Hematopoietic multipotent progenitor cell treated with erythropoietin and hydrocortisone succinate and interleukin-3 and kit ligand, for 8 days (in vitro differentiated cells): ENCODE data around the gene HUWE1.

Experiments
- DNase-seq: peaks from one replicate; pipeline ENCODE4 v3.0.0-alpha.2; 2015

The HUWE1 gene

DNA sequence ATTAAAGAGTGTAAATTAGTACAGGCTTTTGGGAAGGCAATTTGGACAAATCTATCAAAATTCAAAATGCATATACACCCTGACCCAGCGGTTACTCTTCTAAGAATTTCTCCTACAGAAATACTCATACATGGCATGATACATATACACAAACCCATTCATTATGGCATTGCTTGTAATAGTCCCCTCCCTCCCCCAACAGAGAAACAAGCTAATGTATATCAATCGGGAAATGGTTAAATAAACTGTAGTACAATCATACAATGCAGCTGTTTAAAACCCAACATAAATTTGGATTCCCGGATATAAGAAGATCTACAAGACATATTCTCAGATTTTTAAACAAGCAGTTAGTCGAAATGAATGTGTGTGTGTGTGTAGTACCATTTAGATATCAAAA, 808 bp downstream of the HUWE1 start:
- peak; percentile 48 for DNase-seq

- no peak for DNase-seq
Measured at GRCh38 chrX:53684415-53685192, 1.9 kb downstream of the HUWE1 start.

DNA sequence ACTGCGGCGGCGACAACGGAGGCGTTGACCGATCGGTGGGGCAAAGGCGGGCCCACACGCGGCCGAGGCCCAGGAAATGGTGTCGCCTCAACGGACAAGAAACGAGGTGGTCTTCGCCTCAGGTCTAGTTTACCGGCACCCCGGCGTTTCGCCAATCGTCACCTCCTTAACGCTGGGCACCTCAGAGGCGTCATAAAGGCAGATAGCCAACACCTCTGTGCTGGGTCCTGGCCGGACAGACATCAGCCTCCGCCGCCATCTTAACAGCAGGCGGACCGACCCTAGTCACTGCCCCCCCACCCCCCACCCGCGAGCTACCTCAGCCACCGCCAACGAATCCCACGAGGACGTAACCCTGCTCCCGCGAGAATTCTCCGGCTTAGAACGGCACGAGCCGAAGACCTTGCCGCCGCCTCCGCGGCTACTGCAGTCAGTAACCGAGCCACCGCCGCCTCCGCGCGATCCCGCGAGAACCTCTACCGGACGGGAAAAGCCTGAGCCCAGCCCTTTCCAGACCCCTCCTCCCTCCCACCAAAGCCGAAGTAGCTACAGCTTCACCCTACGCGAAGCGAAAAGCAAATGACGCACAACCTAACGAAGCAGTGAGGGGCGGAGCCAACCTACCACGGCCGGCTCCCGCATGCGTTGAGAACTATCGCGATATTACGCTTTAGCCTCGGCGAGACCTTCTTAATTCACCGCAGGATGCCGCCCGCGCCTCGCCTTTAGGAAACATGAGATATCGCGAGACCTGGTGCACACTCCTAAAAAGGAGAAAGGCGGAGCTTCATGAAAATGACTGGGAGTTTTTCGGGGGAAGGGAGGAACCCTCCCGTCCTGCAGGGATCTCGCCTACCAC, 2.7 kb downstream of the HUWE1 start:
- DNase-seq, result peak; percentile 98

DNA sequence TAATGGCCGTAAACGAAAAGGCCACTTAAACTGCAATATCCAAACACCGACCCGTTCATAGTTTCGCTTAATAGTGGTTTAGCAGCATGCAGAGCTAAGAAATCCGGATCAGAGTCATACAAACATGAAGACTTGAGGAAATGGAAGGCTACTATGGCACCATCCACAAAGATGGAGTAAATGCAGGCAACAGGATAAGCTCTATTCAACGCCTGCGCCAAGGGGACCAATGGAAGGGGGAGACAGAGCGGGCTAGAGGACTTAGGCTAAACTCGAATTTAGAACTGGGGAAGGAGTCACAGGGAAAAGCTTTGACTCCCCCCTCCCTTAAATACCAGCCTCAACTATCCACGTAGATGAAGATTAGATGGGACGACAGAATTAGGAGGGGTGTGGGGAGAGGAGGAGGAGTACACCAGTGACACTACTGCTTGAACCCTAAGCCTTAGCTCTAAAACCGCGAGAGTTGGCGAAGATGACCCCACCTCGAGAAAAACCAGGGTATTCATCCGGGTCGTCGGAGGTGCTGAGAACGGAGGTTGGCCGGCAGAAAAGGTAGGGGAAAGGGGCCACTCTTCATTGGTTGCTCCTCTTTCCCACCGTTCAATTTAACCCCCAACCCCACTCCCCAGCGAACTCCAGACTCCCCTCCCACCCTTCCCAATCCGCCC, 3.5 kb downstream of the HUWE1 start:
- peak; percentile 69 for DNase-seq

- DNase-seq, result no peak
Measured at GRCh38 chrX:53681661-53682060, 4.9 kb downstream of the HUWE1 start.

DNA sequence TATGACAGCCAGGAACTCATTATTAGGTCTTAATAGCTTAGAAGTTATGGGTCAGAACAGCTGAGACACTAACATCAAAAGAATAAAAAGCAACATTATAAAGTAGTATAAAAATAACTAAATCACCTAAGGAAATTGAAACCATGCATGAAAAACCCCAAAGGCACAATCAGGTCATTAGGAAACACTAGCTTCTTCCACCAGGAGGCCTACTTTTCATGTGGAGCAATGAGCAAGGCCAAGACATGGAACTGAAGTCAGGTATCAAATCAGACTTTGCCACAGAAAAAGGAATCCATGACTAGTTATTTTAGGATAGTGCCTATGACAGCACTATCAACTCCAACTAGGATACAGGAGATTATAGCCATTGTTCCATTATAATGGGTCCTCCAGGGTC, 7.9 kb downstream of the HUWE1 start:
- DNase-seq, result peak; percentile 22

- DNase-seq, result no peak
Measured at GRCh38 chrX:53677286-53677685, 9.2 kb downstream of the HUWE1 start.

DNA sequence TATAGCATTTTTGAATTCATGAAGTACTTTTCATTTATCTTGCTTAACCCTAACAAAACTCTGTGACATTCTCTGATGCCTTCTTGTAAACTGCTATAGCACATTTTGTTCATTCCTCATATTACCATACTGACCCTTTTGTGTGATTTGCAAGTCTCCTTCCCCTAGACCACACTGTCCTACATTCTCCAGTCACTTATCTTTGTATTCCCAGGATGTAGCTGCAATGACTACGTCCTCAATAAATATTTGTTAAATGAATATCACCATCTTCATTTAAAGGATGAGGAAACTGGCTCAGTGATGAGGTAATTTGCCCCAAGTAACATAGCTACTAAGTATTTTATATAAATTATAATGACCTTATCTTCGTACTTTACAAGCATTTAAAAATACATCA, 11.9 kb downstream of the HUWE1 start:
- no peak for DNase-seq

DNA sequence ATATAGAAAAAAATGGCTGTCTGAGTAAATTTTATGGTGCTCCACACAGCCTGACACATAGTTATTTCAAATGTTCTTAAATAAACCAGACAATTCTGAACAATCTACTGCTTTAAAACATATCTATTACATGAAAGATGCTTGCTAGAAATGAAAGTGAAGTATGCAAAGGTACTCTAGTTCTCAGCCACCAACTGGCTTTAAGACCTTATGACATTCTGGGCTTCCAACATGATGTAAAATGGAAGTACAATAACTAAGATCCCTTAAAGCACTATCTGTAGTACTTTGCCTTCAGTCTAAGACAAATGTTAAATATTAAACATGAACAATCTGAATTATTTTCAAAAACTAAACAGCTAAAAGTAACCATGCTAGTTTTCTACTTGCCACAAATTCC, 17.3 kb downstream of the HUWE1 start:
- DNase-seq, result no peak

- no peak for DNase-seq
Measured at GRCh38 chrX:53666171-53666570, 20.3 kb downstream of the HUWE1 start.

- no peak for DNase-seq
Measured at GRCh38 chrX:53660004-53660403, 26.5 kb downstream of the HUWE1 start.

- DNase-seq, result no peak
Measured at GRCh38 chrX:53659039-53659438, 27.5 kb downstream of the HUWE1 start.

DNA sequence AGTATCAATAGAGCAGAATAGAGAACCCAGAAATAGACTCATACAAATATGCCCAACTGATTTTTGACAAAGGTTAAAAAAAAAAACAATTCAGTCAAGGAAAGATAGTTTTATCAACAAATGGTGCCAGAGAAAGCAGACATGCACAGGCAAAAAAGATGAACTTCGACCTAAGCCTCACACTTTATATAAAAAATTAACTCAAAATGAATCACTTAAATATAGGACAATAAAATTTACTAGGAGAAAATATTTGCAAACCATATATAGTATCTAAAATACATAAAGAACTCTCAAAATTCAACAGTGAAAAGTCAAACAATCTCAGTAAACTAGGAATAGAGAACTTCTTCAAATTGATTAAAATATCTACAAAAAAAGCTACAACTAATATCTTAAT, 29.7 kb downstream of the HUWE1 start:
- DNase-seq, result no peak

- DNase-seq, result no peak
Measured at GRCh38 chrX:53654376-53654775, 32.1 kb downstream of the HUWE1 start.

DNA sequence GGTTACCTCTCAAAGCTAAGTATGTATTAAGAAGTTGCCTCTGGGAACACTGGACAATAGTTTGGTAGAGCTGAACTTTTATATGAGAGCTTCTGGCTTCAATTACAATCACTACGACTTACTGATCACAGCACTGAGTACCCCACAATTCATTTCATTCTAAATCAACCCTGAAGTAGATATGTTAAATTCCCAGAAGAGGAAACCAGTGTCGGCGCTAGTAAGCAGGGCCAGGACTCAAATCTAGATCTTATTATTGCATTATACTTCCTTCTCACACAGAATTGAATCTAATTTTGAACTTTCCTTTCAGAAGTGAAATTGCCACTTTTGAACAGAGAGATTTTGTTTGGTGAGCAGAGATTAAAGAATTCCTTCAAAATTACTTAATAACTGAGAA, 41.8 kb downstream of the HUWE1 start:
- DNase-seq, result no peak

- no peak for DNase-seq
Measured at GRCh38 chrX:53642337-53642736, 44.2 kb downstream of the HUWE1 start.

GRCh38 chrX:53639257-53639656, 47.3 kb downstream of the HUWE1 start:
- DNase-seq, result no peak

- DNase-seq, result no peak
Measured at GRCh38 chrX:53637479-53637878, 49.0 kb downstream of the HUWE1 start.

DNA sequence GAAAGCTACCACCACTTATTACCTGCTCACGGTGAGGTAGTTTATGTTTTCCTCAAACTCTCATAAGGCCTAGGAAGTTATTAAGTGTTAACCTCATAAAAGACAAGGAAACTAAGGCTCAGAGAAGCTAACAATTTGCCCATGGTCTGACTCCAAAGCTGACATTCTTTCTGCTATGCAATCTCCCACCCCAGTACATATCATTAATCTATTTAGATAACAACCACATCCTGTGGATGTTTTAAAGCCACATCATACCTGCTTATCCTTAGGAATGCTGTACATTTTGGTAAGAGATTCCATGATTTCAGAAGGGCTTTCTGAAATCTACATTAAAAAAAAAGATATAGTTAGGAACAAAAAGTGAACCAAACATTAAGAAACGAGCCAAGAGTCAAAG, 55.4 kb downstream of the HUWE1 start:
- DNase-seq, result no peak

DNA sequence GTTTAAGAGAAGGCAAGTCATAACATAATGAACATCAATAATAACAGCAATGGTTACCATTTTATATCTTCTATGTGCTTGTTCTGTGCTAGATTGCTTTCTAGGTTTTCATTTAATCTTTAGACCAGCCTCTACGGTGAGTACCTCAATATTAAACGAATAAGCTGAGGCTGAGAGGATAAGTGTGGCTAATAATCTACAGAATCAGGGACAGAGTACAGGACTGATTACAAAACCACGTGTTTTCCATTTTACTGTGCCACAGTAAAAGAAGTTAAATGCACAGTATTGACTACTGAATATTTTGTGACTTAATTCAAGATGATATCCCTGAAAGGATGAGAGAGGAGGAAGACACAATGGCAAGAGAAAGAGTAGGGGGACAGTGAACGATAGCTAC, 56.3 kb downstream of the HUWE1 start:
- DNase-seq, result no peak

GRCh38 chrX:53622431-53622830, 64.1 kb downstream of the HUWE1 start:
- DNase-seq, result peak; percentile 55

DNA sequence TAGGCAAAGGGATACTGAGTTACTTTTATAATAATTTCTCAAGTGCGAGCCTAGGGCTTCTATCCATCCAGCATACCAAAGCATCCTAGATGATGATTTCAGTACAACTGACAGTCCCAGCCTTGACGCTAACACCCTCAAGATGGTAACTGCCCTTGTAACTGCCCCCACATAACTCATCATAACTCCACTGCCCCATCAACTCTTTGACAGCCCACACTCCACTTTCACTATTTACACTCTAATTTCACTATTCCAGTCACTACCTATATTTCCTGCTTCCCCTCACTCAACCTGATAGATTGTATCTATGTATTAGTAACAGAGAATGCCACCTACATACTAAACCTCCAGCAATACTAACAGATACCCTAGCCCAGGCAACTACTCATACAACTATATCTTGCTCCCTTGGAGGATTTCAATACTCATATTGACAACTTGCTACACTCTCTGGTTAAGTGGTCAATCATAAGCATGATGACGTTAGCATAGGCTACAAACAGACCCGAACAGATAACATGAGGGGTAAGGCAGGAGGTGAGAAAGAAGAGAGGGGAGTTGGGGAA, 65.0 kb downstream of the HUWE1 start:
- DNase-seq, result no peak

DNA sequence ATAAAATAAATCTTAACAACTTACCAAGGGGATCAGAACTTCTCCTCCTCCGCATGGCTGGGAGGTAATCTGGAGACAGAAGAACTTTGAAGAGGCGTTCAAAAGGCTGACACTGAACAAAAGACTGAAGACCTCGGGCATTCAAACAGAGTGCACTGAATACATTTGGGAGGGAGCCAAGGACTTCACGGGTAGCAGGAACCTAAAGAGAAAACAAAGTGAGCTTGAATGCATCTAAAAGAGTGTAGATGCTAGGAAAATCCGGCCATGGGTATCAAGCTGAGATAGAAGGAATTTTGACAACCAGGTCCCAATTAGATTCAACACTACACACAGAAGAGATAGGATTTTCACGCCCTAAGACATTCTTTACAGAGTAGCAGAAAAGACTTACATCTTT, 69.6 kb downstream of the HUWE1 start:
- no peak for DNase-seq
